Glutamatergic neuron (in vitro differentiated cells): ENCODE results near the gene PTEN. TPM values are rescaled to one million over a fixed set of nuclear protein-coding genes. Genes with fewer than 3 reads are reported as not detected.

Source experiments
- DNase-seq: peaks from one replicate; pipeline ENCODE4 v3.0.0; 2022
- H3K27ac Mint-ChIP-seq: one replicate; pipeline ENCODE4 v1.8.0; 2020; ENCODE audit warnings: mild to moderate bottlenecking, mixed read lengths, inconsistent platforms; ENCODE audit not compliant: unreplicated experiment
- H3K27me3 Mint-ChIP-seq: one replicate; pipeline ENCODE4 v1.8.0; 2020; ENCODE audit warnings: mild to moderate bottlenecking, moderate library complexity, mixed read lengths, inconsistent platforms; ENCODE audit not compliant: unreplicated experiment
- H3K36me3 Mint-ChIP-seq: one replicate; pipeline ENCODE4 v1.8.0; 2020; ENCODE audit warnings: mild to moderate bottlenecking, mixed read lengths, inconsistent platforms; ENCODE audit not compliant: unreplicated experiment
- H3K4me1 Mint-ChIP-seq: one replicate; pipeline ENCODE4 v1.8.0; 2020; ENCODE audit warnings: mild to moderate bottlenecking, low read depth, mixed read lengths, inconsistent platforms; ENCODE audit not compliant: unreplicated experiment
- H3K4me3 Mint-ChIP-seq: one replicate; pipeline ENCODE4 v1.8.0; 2020; ENCODE audit warnings: mild to moderate bottlenecking, mixed read lengths, inconsistent platforms; ENCODE audit not compliant: unreplicated experiment
- H3K9me3 Mint-ChIP-seq: one replicate; pipeline ENCODE4 v1.8.0; 2020; ENCODE audit warnings: mild to moderate bottlenecking, moderate library complexity, mixed read lengths, inconsistent platforms; ENCODE audit not compliant: unreplicated experiment
- total RNA-seq: library from RNA; stranded (reverse); fragmentation: NEBNext Ultra II Directional; extraction: Animal tissue kit (Norgen Biotek cat#: 25700); gene quantifications from one replicate; pipeline ENCODE4 v1.2.1, GENCODE V29; 2021; ENCODE audit not compliant: unreplicated experiment
- TF ChIP-seq, protein P1 (sequence below): fragments of 200-600 bp; sonication (generic); IDR thresholded peaks from one replicate; pipeline ENCODE4 v1.5.0; 2021; ENCODE audit not compliant: partially characterized antibody, unreplicated experiment

PTEN gene
- total RNA-seq, 1 donor from 2014 or later = 61.2 TPM

DNA sequence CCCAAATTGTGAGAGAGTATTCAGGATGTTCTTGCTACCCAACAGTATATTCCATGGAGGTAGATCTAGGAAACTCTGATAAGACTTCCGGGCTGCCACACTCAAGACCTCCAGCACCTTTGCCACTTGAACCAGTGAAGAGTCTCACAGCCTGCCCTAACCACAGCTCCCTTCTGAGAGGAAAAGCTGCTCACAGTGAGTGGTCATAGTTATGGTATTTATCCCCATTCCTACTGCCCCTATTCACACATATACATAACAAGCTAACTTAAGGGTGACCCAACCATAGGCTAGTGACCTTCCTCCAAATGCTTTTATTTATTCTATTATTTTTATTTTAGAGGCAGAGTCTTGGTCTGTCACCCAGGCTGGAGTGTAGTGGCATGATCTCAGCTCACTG is 156.3 kb downstream of the PTEN start:
- TF ChIP-seq, protein P1, sequence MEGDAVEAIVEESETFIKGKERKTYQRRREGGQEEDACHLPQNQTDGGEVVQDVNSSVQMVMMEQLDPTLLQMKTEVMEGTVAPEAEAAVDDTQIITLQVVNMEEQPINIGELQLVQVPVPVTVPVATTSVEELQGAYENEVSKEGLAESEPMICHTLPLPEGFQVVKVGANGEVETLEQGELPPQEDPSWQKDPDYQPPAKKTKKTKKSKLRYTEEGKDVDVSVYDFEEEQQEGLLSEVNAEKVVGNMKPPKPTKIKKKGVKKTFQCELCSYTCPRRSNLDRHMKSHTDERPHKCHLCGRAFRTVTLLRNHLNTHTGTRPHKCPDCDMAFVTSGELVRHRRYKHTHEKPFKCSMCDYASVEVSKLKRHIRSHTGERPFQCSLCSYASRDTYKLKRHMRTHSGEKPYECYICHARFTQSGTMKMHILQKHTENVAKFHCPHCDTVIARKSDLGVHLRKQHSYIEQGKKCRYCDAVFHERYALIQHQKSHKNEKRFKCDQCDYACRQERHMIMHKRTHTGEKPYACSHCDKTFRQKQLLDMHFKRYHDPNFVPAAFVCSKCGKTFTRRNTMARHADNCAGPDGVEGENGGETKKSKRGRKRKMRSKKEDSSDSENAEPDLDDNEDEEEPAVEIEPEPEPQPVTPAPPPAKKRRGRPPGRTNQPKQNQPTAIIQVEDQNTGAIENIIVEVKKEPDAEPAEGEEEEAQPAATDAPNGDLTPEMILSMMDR = no peak
- peaks cover 2% of the 10 kb centered on the region for H3K27me3 Mint-ChIP-seq
- H3K27ac Mint-ChIP-seq = no peak overlapping the region
- no peaks in the 10 kb centered on the region for H3K9me3 Mint-ChIP-seq
- H3K4me1 Mint-ChIP-seq = no peaks in the 10 kb centered on the region
- no peaks in the 10 kb centered on the region for H3K36me3 Mint-ChIP-seq
- H3K4me3 Mint-ChIP-seq = no peak overlapping the region
- DNase-seq = no peak

Other genes with a start within 250 kb of the PTEN start
- 4.7 TPM for gene PAPSS2, start 203.7 kb upstream of the PTEN start, total RNA-seq
- 79.0 TPM for gene ATAD1, start 45.4 kb upstream of the PTEN start, total RNA-seq
- gene KLLN, start 92 bp upstream of the PTEN start, total RNA-seq = 0.27 TPM